Endothelial cell (in vitro differentiated cells): ENCODE results near the gene PTPRN2. TPM values are rescaled to one million over a fixed set of nuclear protein-coding genes. Genes with fewer than 3 reads are reported as not detected.

Experiments
- DNase-seq: peaks from one replicate; pipeline ENCODE4 v3.0.0; 2021; ENCODE audit warnings: low spot score
- H3K27ac Mint-ChIP-seq: one replicate; pipeline ENCODE4 v1.8.0; 2021; ENCODE audit warnings: mixed read lengths, inconsistent platforms; ENCODE audit not compliant: unreplicated experiment
- H3K27me3 Mint-ChIP-seq: one replicate; pipeline ENCODE4 v1.8.0; 2021; ENCODE audit warnings: mild to moderate bottlenecking, moderate library complexity, mixed read lengths, inconsistent platforms; ENCODE audit not compliant: unreplicated experiment
- H3K36me3 Mint-ChIP-seq: one replicate; pipeline ENCODE4 v1.8.0; 2021; ENCODE audit warnings: mild to moderate bottlenecking, low read depth, mixed read lengths, inconsistent platforms; ENCODE audit not compliant: unreplicated experiment
- H3K4me1 Mint-ChIP-seq: one replicate; pipeline ENCODE4 v1.8.0; 2021; ENCODE audit warnings: mild to moderate bottlenecking, mixed read lengths, inconsistent platforms; ENCODE audit not compliant: unreplicated experiment
- H3K4me3 Mint-ChIP-seq: one replicate; pipeline ENCODE4 v1.8.0; 2021; ENCODE audit warnings: mild to moderate bottlenecking, mixed read lengths, inconsistent platforms; ENCODE audit not compliant: unreplicated experiment
- H3K9me3 Mint-ChIP-seq: one replicate; pipeline ENCODE4 v1.8.0; 2021; ENCODE audit warnings: mixed read lengths, inconsistent platforms; ENCODE audit not compliant: unreplicated experiment
- total RNA-seq: library from RNA; stranded (reverse); fragmentation: NEBNext Ultra II Directional; extraction: Animal tissue kit (Norgen Biotek cat#: 25700); gene quantifications from one replicate; pipeline ENCODE4 v1.2.1, GENCODE V29; 2021; ENCODE audit not compliant: unreplicated experiment
- TF ChIP-seq, protein P1 (sequence below): fragments of 200-600 bp; sonication (generic); IDR thresholded peaks from one replicate; pipeline ENCODE4 v1.5.0; 2021; ENCODE audit warnings: antibody characterized with exemption; ENCODE audit not compliant: unreplicated experiment

PTPRN2 gene
- total RNA-seq, 1 donor from 2014 or later, result 0.18 TPM

DNA sequence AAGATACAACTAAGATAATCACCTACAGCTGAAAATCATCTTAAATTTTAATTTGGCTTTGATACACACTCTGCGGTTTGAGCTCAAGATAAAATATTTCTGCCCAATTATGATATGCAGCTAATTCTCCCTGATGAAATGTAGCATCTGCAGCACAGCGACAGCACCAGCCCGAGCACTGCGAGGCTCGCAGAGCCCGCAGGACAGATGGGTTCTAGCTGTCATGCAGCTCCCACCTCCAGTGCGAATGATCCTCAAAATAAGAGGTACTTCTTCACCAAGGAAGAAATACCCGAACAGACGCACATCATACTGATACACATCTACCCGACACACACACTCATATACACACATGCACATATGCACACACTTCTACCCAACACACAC is 457.6 kb downstream of the PTPRN2 start:
- peaks cover 5% of the 10 kb centered on the region for H3K27me3 Mint-ChIP-seq
- H3K4me1 Mint-ChIP-seq, result no peaks in the 10 kb centered on the region
- peaks cover 7% of the 10 kb centered on the region for H3K36me3 Mint-ChIP-seq
- DNase-seq, result no peak
- peaks cover 19% of the 10 kb centered on the region for H3K9me3 Mint-ChIP-seq
- H3K27ac Mint-ChIP-seq, result no peak overlapping the region
- TF ChIP-seq, protein P1, sequence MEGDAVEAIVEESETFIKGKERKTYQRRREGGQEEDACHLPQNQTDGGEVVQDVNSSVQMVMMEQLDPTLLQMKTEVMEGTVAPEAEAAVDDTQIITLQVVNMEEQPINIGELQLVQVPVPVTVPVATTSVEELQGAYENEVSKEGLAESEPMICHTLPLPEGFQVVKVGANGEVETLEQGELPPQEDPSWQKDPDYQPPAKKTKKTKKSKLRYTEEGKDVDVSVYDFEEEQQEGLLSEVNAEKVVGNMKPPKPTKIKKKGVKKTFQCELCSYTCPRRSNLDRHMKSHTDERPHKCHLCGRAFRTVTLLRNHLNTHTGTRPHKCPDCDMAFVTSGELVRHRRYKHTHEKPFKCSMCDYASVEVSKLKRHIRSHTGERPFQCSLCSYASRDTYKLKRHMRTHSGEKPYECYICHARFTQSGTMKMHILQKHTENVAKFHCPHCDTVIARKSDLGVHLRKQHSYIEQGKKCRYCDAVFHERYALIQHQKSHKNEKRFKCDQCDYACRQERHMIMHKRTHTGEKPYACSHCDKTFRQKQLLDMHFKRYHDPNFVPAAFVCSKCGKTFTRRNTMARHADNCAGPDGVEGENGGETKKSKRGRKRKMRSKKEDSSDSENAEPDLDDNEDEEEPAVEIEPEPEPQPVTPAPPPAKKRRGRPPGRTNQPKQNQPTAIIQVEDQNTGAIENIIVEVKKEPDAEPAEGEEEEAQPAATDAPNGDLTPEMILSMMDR, result no peak
- no peak overlapping the region for H3K4me3 Mint-ChIP-seq

- H3K36me3 Mint-ChIP-seq, result peaks cover 11% of the 10 kb centered on the region
- peaks cover 4% of the 10 kb centered on the region for H3K27me3 Mint-ChIP-seq
- H3K9me3 Mint-ChIP-seq, result peaks cover 24% of the 10 kb centered on the region
- no peak for DNase-seq
- no peak overlapping the region for H3K4me3 Mint-ChIP-seq
- no peaks in the 10 kb centered on the region for H3K4me1 Mint-ChIP-seq
- TF ChIP-seq, protein P1, result no peak
- H3K27ac Mint-ChIP-seq, result no peak overlapping the region
These were observed 458.3 kb downstream of the PTPRN2 start for GRCh38 chr7:158129037-158130022.

DNA sequence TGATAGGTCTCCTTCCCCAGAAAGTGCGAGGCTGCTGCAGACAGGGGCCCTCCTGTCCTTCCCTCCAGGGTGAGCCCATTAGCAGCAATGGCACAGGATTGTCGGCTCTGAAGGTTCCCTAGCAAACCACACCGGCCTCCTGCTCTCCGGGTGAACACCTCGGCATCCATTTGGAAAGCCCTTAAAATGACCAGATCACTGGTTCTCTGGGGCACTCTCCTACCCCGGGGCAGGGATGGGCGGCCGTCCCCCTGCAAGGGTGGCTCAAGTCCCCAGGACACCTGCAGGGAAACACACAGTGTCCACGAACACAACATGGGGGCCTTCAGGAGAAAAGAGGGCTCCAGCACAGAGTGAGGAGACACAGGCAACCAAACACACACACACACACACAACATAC is 459.1 kb downstream of the PTPRN2 start:
- no peak overlapping the region for H3K27ac Mint-ChIP-seq
- peaks cover 32% of the 10 kb centered on the region for H3K9me3 Mint-ChIP-seq
- peaks cover 4% of the 10 kb centered on the region for H3K27me3 Mint-ChIP-seq
- DNase-seq, result no peak
- TF ChIP-seq, protein P1, result no peak
- H3K36me3 Mint-ChIP-seq, result peaks cover 13% of the 10 kb centered on the region
- H3K4me3 Mint-ChIP-seq, result no peak overlapping the region
- no peaks in the 10 kb centered on the region for H3K4me1 Mint-ChIP-seq

- DNase-seq, result no peak
These were observed 460.4 kb downstream of the PTPRN2 start for GRCh38 chr7:158127241-158127640.

GRCh38 chr7:158126661-158127060 is 461.0 kb downstream of the PTPRN2 start:
- TF ChIP-seq, protein P1, result no peak
- Mint-ChIP-seq H3K4me1 (no peaks in the 10 kb centered on the region), H3K27me3 (peaks cover 7% of the 10 kb centered on the region), H3K9me3 (peaks cover 48% of the 10 kb centered on the region), H3K27ac (no peak overlapping the region), H3K36me3 (peaks cover 18% of the 10 kb centered on the region), H3K4me3 (no peak overlapping the region)
- no peak for DNase-seq

More at GRCh38 chr7:158127241-158127640, 460.4 kb downstream of the PTPRN2 start:
- Mint-ChIP-seq H3K36me3 (peaks cover 13% of the 10 kb centered on the region), H3K27me3 (peaks cover 7% of the 10 kb centered on the region), H3K4me3 (no peak overlapping the region), H3K4me1 (no peaks in the 10 kb centered on the region), H3K27ac (no peak overlapping the region), H3K9me3 (peaks cover 44% of the 10 kb centered on the region)
- TF ChIP-seq, protein P1, result no peak
